Gastrocnemius medialis (tissue), 4 donors: ENCODE data around the gene UGT1A8. TPM values are rescaled to one million over a fixed set of nuclear protein-coding genes. Genes with fewer than 3 reads are reported as not detected.

Source experiments
- ATAC-seq, 2 donors: fragments of 150-250 bp; one replicate each; pipeline ENCODE4 v1.9.1; 2016
- DNase-seq, 2 donors: peaks; one replicate each; pipeline ENCODE4 v3.0.0-alpha.2; 2019
- H3K27ac ChIP-seq, 4 donors: fragments of 200-600 bp; sonication (generic); 1 replicate in 1 of 4; 2 replicates in 3 of 4; pipeline ENCODE4 v1.5.1; 2016 to 2018; ENCODE audit warnings: mild to moderate bottlenecking in 2 of 4, moderate library complexity in 1 of 4
- H3K27me3 ChIP-seq, 3 donors: fragments of 200-600 bp; sonication (generic) in 2 of 3; 1 replicate in 1 of 3; 2 replicates in 2 of 3; pipeline versions ENCODE4 v1.5.1 to v1.6.0; 2016 to 2019; ENCODE audit warnings: mild to moderate bottlenecking in 1 of 3, moderate library complexity in 1 of 3
- H3K36me3 ChIP-seq, 2 donors: fragments of 200-600 bp; sonication (generic) in 1 of 2; one replicate each; pipeline ENCODE4 v1.5.1; 2017 to 2018
- H3K4me1 ChIP-seq, 2 donors: fragments of 200-600 bp; sonication (generic) in 1 of 2; one replicate each; pipeline ENCODE4 v1.5.1; 2016 to 2017; ENCODE audit warnings: mild to moderate bottlenecking in 2 of 2
- H3K4me3 ChIP-seq, 4 donors: fragments of 200-600 bp; sonication (generic) in 3 of 4; 1 replicate in 1 of 4; 2 replicates in 3 of 4; pipeline ENCODE4 v1.5.1; 2016 to 2019; ENCODE audit warnings: mild to moderate bottlenecking in 2 of 4
- H3K9me3 ChIP-seq, 3 donors: fragments of 200-600 bp; sonication (generic) in 2 of 3; 1 replicate in 1 of 3; 2 replicates in 2 of 3; pipeline ENCODE4 v1.5.1; 2016 to 2019
- POLR2A ChIP-seq, 2 donors: fragments of 450-650 bp; IDR thresholded peaks; one replicate each; pipeline ENCODE4 v1.6.1; 2017; ENCODE audit warnings: antibody characterized with exemption in 2 of 2, mild to moderate bottlenecking in 2 of 2, moderate library complexity in 2 of 2
- in situ Hi-C, 4 donors: fragments of 200-750 bp; cut with MboI; loops; one replicate each; pipeline versions ENCODE4 v1.15.0 to v1.8.0; 2017; ENCODE audit warnings: low sequenced_read_pairs in 4 of 4
- intact Hi-C: fragments of 100-400 bp; cut with DNase I; formaldehyde crosslinking; loops from one replicate; pipeline ENCODE4 v1.15.1; 2023; ENCODE audit warnings: low total_unique reads
- total RNA-seq, 4 donors: library from RNA; depleted of rRNA; stranded (reverse); fragments of >200 nt; gene quantifications; one replicate each; pipeline versions ENCODE4 v1.1.0 to v1.2.3, GENCODE V29; 2016
- TF ChIP-seq, protein P1 (sequence below), 5 experiments: fragments of 450-650 bp in 3 of 5; fragments of 200-600 bp in 2 of 5; sonication (generic) in 2 of 5; IDR thresholded peaks in 4 of 5; conservative IDR thresholded peaks in 1 of 5; 1 replicate in 4 of 5; 2 replicates in 1 of 5; pipeline ENCODE4 v1.5.1; 2016 to 2019; ENCODE audit warnings: antibody characterized with exemption in 5 of 5, mild to moderate bottlenecking in 3 of 5, moderate library complexity in 3 of 5

UGT1A8 gene
- total RNA-seq, 4 donors from 2014 or later = not detected

DNA sequence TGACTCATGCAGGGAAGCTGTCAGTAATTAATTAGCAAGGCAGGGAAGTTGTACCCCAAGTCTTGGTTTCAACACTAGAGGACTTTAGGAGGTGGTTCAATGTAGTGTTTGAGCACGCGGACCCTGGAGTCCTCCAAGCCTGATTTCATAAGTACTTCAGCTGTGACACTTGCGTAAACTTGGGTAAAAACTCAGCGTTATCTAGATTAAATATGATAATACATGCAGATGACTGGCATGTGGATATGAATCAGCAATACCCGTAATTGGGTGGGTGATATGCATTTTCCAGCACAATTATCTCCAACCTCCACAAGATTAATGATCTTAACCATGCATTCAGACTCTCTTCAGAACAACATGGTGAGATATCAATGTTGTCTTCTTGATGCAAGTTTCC is 69.5 kb downstream of the UGT1A8 start:
- H3K27me3 ChIP-seq = no peaks in the 10 kb centered on the region
- H3K4me1 ChIP-seq = no peaks in the 10 kb centered on the region
- H3K36me3 ChIP-seq = no peaks in the 10 kb centered on the region
- H3K4me3 ChIP-seq = no peak overlapping the region
- no peak overlapping the region for H3K27ac ChIP-seq
- TF ChIP-seq, protein P1, sequence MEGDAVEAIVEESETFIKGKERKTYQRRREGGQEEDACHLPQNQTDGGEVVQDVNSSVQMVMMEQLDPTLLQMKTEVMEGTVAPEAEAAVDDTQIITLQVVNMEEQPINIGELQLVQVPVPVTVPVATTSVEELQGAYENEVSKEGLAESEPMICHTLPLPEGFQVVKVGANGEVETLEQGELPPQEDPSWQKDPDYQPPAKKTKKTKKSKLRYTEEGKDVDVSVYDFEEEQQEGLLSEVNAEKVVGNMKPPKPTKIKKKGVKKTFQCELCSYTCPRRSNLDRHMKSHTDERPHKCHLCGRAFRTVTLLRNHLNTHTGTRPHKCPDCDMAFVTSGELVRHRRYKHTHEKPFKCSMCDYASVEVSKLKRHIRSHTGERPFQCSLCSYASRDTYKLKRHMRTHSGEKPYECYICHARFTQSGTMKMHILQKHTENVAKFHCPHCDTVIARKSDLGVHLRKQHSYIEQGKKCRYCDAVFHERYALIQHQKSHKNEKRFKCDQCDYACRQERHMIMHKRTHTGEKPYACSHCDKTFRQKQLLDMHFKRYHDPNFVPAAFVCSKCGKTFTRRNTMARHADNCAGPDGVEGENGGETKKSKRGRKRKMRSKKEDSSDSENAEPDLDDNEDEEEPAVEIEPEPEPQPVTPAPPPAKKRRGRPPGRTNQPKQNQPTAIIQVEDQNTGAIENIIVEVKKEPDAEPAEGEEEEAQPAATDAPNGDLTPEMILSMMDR (IDR thresholded peaks at IDR 0.05 in 4 of 5, conservative IDR thresholded peaks at IDR 0.05 in 1 of 5) = no peak
- no peak for TF ChIP-seq POLR2A (IDR thresholded peaks at IDR 0.05)
- no peaks in the 10 kb centered on the region for H3K9me3 ChIP-seq
- in situ Hi-C loops = no loop called here
- DNase-seq = no peak
- no peak for ATAC-seq
- intact Hi-C loops = no loop called here

DNA sequence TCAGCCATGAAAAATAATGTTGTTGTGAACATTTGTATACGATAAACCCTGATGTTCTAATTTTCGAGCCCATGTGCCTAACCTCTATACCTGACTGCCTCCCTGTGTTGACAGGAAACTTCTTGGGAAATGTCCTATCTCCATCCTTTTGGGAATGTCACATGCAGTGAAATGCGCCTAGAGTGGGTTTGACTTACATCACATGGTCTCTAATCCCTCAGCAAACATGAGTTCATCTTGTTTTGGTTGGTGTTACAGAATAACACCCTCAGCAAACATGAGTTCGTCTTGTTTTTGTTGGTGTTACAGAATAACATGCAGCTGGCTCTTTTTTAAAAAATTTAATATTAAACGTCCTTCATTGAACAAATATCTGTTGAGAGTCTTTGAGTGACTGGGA is 70.9 kb downstream of the UGT1A8 start:
- Histone ChIP-seq H3K4me3 (no peak overlapping the region), H3K9me3 (no peaks in the 10 kb centered on the region), H3K27ac (no peak overlapping the region), H3K27me3 (no peaks in the 10 kb centered on the region), H3K36me3 (no peaks in the 10 kb centered on the region), H3K4me1 (no peaks in the 10 kb centered on the region)
- in situ Hi-C loops (no loop called here), intact Hi-C loops (no loop called here)
- TF ChIP-seq POLR2A (IDR thresholded peaks at IDR 0.05) = no peak
- TF ChIP-seq, protein P1 (IDR thresholded peaks at IDR 0.05 in 4 of 5, conservative IDR thresholded peaks at IDR 0.05 in 1 of 5) = no peak
- no peak for DNase-seq
- ATAC-seq = no peak

DNA sequence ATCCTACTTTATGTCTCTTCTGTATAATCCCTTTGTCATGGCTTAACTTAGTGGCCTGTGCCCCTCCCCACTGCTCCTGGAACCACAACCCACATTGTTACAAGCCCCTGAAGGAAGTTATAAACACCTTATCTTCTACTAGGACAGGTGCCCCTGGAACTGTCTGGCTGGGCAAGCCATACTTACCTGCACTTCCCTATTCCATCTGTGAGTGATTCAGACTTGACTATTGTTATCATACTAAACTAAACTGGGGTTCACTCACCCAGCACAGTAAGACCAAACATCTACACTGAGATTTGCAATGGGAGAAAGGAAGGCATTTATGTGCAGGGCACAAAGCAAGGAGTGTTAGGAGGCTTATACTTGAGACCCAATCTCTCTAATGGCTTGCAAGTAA is 71.6 kb downstream of the UGT1A8 start:
- intact Hi-C loops = no loop called here

DNA sequence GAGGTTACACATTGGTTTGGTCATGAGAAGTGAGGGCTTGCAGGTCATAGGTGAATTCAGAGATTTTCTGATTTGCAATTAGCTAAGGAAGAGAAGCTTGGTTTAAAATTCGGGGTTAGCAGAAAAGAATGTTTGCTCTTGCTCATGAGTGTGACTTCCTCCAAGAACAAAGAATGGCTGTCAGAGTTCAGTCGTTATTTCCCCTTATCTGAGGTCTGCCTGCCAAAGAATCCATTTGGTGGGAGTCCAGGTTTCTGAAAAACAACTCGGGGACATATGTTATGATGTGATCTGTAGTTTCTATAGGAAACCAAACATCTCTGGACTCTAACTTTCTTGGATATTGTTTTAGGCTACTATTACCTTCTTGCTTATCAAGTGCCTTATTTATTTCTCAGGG is 72.1 kb downstream of the UGT1A8 start:
- intact Hi-C loops = no loop called here
- in situ Hi-C loops = no loop called here

More for the DNA sequence above, 71.6 kb downstream of the UGT1A8 start:
- Histone ChIP-seq H3K9me3 (no peaks in the 10 kb centered on the region), H3K36me3 (no peaks in the 10 kb centered on the region), H3K4me3 (no peak overlapping the region), H3K27ac (no peak overlapping the region), H3K27me3 (no peaks in the 10 kb centered on the region), H3K4me1 (no peaks in the 10 kb centered on the region)
- no peak for DNase-seq
- in situ Hi-C loops = no loop called here
- TF ChIP-seq POLR2A (IDR thresholded peaks at IDR 0.05) = no peak
- TF ChIP-seq, protein P1 (IDR thresholded peaks at IDR 0.05 in 4 of 5, conservative IDR thresholded peaks at IDR 0.05 in 1 of 5) = no peak
- no peak for ATAC-seq

More for the DNA sequence above, 72.1 kb downstream of the UGT1A8 start:
- H3K27me3 ChIP-seq = no peaks in the 10 kb centered on the region
- ATAC-seq (no peak), DNase-seq (no peak)
- no peak overlapping the region for H3K4me3 ChIP-seq
- no peaks in the 10 kb centered on the region for H3K36me3 ChIP-seq
- no peaks in the 10 kb centered on the region for H3K4me1 ChIP-seq
- H3K27ac ChIP-seq = no peak overlapping the region
- H3K9me3 ChIP-seq = no peaks in the 10 kb centered on the region
- TF ChIP-seq POLR2A (IDR thresholded peaks at IDR 0.05) = no peak
- TF ChIP-seq, protein P1 (IDR thresholded peaks at IDR 0.05 in 4 of 5, conservative IDR thresholded peaks at IDR 0.05 in 1 of 5) = no peak
